Inferior parietal cortex (tissue), 1 donor: ENCODE results near the gene C21orf58.

Experiments
- DNase-seq: peaks from one replicate; pipeline ENCODE4 v3.0.0-alpha.2; 2016; ENCODE audit errors: extremely low spot score

Gene C21orf58

DNA sequence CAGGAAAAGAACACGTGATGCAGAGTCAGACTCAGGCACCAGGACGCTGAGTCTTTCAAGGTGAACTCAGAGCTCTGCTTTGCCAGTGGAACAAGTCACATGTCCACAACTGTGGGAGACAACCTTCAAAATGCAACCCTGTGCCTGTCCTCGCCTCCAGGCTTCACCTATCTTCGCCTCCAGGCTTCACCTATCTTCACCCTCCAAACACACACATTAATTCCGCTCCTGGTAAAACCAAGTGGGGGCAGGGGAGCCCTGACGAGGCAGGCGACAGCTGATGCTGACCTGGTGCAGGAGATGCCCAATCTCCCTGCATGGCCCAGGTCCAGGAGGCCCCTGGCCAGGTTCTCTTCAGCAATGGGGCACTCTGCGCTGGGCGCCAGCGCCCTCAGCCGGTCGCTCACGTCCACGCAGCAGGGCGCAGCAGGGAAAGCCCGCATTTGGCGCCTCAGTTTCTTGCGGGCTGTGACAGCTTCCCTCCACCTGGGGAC, 67.1 kb downstream of the C21orf58 start:
- DNase-seq, result no peak

DNA sequence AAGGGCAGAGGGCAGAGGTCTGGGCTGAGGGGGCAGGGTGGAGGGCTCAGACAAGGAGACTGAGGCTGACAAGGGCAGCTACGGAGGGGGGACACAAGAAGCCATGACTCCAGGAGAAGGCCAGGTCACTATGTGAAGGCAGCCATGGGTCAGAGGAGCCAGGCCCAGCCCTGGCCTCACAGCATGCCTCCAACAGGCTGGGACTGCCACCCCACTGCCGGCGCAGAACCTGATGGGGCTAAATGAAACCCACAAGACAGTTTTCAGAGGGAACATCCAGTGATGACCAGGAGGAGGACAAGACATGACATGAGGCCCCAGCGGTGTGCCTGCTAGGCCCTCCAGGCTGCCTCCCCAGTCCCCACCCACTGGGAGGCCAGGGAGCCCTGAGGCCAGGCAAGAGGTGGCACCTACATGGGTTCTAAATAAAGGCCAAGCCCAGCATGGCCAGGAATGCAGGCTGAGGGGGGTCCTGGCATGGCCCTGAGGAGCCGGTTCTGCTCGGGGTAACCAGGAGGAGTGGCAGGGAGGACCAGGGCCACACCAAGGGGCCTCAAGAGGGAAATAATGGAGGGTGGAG, 67.8 kb downstream of the C21orf58 start:
- no peak for DNase-seq

DNA sequence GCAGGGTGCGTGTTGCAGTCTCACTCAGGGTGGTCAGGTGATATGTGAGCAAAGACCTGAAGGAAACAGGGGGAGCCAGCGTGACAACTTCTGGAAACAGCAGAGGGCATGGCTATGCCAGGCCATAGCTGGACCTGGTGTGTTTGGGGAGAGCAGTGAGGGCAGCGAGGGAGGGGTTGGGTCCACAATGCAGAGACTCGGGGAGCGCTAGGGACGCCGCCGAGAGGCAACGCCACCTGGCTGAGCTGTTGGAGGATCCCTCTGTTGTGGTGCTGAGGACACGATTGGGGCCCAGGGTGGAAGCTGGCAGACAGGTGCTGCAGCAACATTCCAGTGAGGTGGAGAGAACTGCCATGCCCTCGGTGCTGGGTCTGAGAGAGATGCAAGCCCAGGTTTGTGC, 68.5 kb downstream of the C21orf58 start:
- no peak for DNase-seq

DNA sequence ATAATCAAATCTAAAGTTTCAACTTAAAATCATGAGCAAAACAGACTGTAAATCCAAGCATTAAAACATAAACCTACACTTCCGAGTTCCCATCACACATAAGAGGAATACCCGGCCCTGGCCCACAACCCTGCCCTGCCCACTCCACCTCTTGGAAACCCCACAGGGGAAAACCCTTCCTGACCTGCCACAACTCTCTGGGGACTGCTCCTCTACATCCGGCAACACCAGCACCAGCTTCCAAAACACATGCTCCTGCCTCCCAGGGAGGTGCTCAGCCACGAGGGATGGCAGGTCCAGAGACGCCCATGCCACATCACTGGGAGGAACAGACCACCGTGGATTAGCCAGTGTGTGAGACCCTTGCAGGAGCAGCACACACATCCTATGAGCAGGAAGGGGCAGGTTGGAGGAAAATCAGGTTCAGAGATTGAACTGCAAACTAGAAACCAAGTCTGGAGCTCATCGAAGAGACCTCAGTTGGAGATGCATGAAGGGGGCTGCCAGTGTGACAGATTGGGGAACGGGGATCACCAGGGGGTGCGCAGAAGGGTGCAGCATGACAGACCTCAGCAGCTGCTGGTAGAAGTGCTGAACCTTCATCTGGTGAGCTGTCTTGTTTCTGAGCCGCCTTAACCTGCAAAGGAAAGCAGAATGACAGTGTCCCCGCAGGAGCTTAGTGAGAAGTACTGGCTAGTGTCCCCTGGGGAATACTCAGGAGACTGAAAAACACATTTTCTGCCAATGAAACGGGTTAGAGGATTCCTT, 69.3 kb downstream of the C21orf58 start:
- no peak for DNase-seq

DNA sequence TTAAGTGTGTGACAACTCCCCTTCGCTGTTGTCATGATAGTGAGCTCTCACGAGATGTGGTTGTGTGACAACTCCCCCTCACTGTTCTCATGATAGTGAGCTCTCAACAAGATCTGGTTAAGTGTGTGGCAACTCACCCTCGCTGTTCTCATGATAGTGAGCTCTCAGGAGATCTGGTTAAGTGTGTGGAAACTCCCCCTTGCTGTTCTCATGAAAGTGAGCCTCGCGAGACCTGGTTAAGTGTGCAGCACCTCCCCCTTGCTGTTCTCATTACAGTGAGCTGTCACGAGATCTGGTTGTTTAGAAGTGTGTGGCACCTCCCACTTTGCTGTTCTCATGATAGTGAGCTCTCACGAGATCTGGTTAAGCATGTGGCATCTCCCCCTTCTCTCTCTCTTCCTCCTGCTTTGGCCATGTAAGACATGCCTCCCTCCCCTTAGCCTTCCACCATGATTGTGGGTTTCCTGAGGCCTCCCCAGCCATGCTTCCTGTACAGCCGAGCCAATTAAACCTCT, 70.0 kb downstream of the C21orf58 start:
- no peak for DNase-seq

DNA sequence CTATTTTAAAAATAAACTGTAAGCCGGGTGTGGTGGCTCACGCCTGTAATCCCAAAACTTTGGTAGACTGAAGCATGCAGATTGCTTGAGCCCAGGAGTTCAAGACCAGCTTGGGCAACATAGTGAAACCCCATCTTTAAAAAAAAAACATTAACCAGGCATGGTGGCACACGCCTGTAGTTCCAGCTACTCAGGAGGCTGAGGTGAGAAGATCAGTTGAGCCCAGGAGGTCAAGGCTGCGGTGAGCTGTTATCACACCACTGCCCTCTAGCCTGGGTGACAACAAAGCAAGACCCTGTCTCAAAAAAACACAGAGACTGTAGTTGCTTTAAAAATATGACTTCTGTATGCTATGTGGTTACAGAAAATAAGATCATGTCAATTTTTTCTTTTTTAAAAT, 70.8 kb downstream of the C21orf58 start:
- DNase-seq, result no peak
